Pancreas (tissue), 10 donors: ENCODE measurements around the gene RPL39. TPM values are rescaled to one million over a fixed set of nuclear protein-coding genes. Genes with fewer than 3 reads are reported as not detected.

Source experiments
- ATAC-seq, 4 donors: fragments of 200-7000 bp; cut with Tn5 transposase; one replicate each; pipeline versions ENCODE4 v1.8.0 to v1.9.1; 2020; ENCODE audit warnings: mild to moderate bottlenecking in 4 of 4, moderate library complexity in 4 of 4
- DNase-seq, 6 donors: peaks; one replicate each; pipeline ENCODE4 v3.0.0-alpha.2; 2020
- FAIRE-seq: peaks from 2 replicates; lab custom pipeline; 2012; peaks lifted over from hg19 to GRCh38; lab: Jason Lieb, UNC
- H3K27ac ChIP-seq, 4 donors: fragments of 200-600 bp; sonication (generic); 1 replicate in 3 of 4; 2 replicates in 1 of 4; pipeline versions ENCODE4 v1.5.0 to v1.8.0; 2020
- H3K27me3 ChIP-seq, 4 donors: fragments of 200-600 bp; one replicate each; pipeline ENCODE4 v1.8.0; 2021
- H3K36me3 ChIP-seq, 3 donors: fragments of 200-600 bp; sonication (generic) in 1 of 3; one replicate each; pipeline versions ENCODE4 v1.5.0 to v1.8.0; 2020 to 2021
- H3K4me1 ChIP-seq, 3 donors: fragments of 200-600 bp; one replicate each; pipeline ENCODE4 v1.8.0; 2021
- H3K4me3 ChIP-seq, 4 donors: fragments of 200-600 bp; sonication (generic) in 2 of 4; one replicate each; pipeline versions ENCODE4 v1.5.0 to v1.8.0; 2020 to 2021
- H3K9me3 ChIP-seq, 4 donors: fragments of 200-600 bp; one replicate each; pipeline ENCODE4 v1.8.0; 2021
- WGBS, 2 donors: extraction: QIAGEN DNeasy Blood & Tissue Kit; methylation state at CpG; one replicate each; pipeline ENCODE4 v1.1.7; 2013; 5-methylcytosine and 5-hydroxymethylcytosine counted together
- intact Hi-C, 3 donors: fragments of 100-400 bp; cut with DNase I; formaldehyde crosslinking; loops; one replicate each; pipeline versions ENCODE4 v1.11.1 to v1.14.2; 2022
- polyA plus RNA-seq, 2 donors: library from polyadenylated mRNA; stranded (reverse); fragments of 200-250 nt; gene quantifications; one replicate each; pipeline ENCODE4 v1.2.3, GENCODE V29; 2013
- total RNA-seq, 6 donors: library from RNA; stranded (reverse); fragmentation: NEBNext Ultra II Directional in 4 of 6; extraction: Animal tissue kit (Norgen Biotek cat#: 25700) in 4 of 6; gene quantifications; one replicate each; pipeline versions ENCODE4 v1.2.1 to v1.2.4, GENCODE V29; 2021 to 2023
- TF ChIP-seq, protein P1 (sequence below), 4 donors: fragments of 200-600 bp; sonication (generic) in 3 of 4; IDR thresholded peaks; one replicate each; pipeline versions ENCODE4 v1.5.0 to v1.8.0; 2021; ENCODE audit warnings: antibody characterized with exemption in 4 of 4
- donor health status: healthy with polysubstance abuse.
- donor health status: DM: no; HTN: no; CAD: no; lungs with moderate emphysema.
- donor health status: DM: no; HTN: no; CAD: no.
- donor health status: control.
- donor health status: control.
- donor health status: Bipolar disorder and iron deficiency.
- donor health status: DM: yes; HTN: yes; CAD: no.
- donor health status: DM: no; HTN: no; CAD: no.
- donor health status: DM: no; HTN: no; CAD: no.
- donor health status: DM: yes; HTN: yes; CAD: no.

The RPL39 gene
- total and polyA plus RNA-seq, 8 donors = 567 to 3,516 (median 1,012) TPM

DNA sequence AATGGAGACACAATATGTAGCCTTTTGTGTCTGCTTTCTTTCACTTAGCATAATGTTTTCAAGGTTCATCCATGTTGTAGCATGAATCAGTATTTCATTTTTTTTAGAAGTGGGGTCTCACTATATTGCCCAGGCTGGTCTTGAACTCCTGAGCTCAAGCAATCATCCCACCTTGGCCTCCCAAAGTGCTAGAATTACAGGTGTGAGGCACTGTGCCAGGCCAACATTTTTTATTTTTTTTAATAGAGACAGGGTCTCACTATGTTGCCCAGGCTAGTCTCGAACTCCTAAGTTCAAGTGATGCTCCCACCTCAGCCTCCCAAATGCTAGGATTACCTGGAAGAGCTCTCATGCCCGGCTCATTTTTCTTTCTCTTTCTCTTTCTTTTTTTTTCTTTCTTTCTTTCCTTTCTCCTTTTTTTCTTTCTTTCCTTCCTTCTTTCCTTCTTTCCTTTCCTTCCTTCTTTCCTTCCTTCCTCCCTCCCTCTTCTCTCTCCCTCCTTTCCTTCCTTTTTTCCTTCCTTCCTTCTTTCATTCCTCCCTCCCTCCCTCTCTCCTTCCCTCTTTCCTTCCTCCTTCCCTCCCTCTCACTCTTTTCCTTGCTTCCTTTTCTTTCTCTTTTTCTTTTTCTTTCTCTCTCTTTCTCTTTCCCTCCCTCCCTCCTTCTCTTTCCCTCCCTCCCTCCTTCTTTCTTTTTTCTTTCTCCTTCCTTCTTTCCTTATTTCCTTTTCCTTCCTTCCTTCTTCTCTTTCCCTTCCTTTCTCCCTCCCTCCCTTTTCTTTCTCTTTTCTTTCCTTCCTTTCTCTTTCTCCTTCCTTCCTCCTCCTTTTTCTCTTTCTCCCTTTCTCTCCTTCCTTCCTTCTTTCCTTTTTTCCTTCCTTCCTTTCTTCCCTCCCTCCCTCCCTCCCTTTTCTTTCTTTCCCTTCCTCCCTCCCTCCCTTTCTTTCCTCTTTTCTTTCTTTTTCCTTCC is 10.1 kb upstream of the RPL39 start:
- no peak for FAIRE-seq
- intact Hi-C loops = no loop called here

DNA sequence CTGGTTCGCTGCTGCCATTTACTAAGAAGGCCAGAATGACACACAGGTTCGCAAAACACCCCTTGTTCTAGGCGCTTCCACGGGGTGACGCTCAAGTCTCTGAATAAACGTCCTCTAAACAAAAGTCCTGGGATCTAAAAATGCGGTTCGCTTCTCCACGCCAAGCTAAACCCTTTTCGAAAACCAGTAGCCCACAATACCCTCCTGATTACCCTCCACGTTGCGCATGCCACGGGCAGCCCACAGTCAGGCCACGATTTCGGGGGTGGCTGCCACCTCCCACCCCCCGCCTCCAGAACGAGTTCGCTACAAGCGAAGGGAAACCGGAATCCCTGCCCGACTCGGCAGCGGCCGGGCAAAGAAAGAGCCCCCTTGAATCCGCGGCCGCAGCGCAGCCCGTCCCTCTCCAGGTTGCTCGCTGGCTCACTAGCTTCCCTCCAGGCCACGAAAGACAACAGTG is 423 bp downstream of the RPL39 start:
- Histone ChIP-seq H3K36me3 (peaks cover 0 to 12% (median 0%) of the 10 kb centered on the region in 3 donors), H3K27me3 (no peaks in the 10 kb centered on the region), H3K4me3 (peak overlapping the region; percentile 31 to 56 (median 44)), H3K27ac (peak overlapping the region; percentile 84 to 97 (median 92)), H3K9me3 (no peaks in the 10 kb centered on the region), H3K4me1 (peaks cover 0 to 8% (median 0%) of the 10 kb centered on the region in 3 donors)
- FAIRE-seq = no peak
- TF ChIP-seq, protein P1, sequence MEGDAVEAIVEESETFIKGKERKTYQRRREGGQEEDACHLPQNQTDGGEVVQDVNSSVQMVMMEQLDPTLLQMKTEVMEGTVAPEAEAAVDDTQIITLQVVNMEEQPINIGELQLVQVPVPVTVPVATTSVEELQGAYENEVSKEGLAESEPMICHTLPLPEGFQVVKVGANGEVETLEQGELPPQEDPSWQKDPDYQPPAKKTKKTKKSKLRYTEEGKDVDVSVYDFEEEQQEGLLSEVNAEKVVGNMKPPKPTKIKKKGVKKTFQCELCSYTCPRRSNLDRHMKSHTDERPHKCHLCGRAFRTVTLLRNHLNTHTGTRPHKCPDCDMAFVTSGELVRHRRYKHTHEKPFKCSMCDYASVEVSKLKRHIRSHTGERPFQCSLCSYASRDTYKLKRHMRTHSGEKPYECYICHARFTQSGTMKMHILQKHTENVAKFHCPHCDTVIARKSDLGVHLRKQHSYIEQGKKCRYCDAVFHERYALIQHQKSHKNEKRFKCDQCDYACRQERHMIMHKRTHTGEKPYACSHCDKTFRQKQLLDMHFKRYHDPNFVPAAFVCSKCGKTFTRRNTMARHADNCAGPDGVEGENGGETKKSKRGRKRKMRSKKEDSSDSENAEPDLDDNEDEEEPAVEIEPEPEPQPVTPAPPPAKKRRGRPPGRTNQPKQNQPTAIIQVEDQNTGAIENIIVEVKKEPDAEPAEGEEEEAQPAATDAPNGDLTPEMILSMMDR (IDR thresholded peaks at IDR 0.05) = no peak
- WGBS, 2 donors = 0 to 49% methylated on average over 31 of the region's 31 CpGs
- intact Hi-C loops = no loop called here
- peak in 5 of 6 donors; percentile 3 to 59 (median 27) for DNase-seq
- ATAC-seq = peak; percentile 54 to 60 (median 54)

More for the DNA sequence above, 10.1 kb upstream of the RPL39 start:
- no peak for DNase-seq
- Histone ChIP-seq H3K9me3 (no peaks in the 10 kb centered on the region), H3K4me3 (no peak overlapping the region), H3K4me1 (no peaks in the 10 kb centered on the region), H3K36me3 (no peaks in the 10 kb centered on the region), H3K27me3 (no peaks in the 10 kb centered on the region), H3K27ac (no peak overlapping the region)
- TF ChIP-seq, protein P1 (IDR thresholded peaks at IDR 0.05) = no peak
- WGBS, 2 donors = 74 to 92% methylated on average over 2 of the region's 2 CpGs
- ATAC-seq = no peak

DNA sequence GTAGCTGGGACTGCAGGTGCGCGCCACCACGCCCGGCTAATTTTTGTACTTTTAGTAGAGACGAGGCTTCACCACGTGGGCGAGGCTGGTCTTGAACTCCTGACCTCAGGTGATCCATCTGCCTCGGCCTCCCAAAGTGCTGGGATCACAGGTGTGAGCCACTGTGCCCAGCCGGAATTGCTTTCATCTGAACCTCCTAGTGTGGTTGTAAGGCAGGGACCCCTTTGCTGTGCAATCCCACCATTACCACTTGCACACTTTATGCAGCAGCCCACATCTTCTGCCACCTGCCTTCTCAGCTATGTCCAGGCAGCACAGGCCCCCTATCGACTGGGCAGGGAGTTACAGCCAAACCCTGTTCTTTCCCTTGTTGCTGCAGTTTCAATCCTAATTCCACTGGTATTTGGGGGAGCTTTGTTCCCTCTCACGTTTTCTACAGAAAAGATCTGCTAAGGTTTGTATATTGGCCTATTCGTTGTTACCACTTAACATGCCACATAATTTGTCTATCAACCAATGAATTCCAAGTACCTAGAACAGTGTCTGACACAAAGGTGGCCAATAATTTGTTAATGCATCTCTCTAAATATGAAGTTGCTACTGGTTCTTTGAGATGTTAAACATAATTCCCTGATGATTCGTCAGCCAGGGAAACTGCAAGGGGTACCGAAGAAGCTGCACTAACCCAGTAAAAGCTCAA is 6.5 kb downstream of the RPL39 start:
- ATAC-seq (peak in 2 of 4 donors; percentile 62 to 70), FAIRE-seq (no peak), DNase-seq (peak in 3 of 6 donors; percentile 21 to 64 (median 33))
- Histone ChIP-seq H3K9me3 (no peaks in the 10 kb centered on the region), H3K4me3 (no peak overlapping the region), H3K4me1 (peaks cover 0 to 8% (median 0%) of the 10 kb centered on the region in 3 donors), H3K36me3 (peaks cover 0 to 21% (median 0%) of the 10 kb centered on the region in 3 donors), H3K27me3 (no peaks in the 10 kb centered on the region), H3K27ac (no peak overlapping the region)
- 70 to 78% methylated on average over 14 of the region's 14 CpGs for WGBS, 2 donors
- TF ChIP-seq, protein P1 (IDR thresholded peaks at IDR 0.05) = peak in 2 of 4 donors; percentile 16 to 30
- intact Hi-C loops = no loop called here

DNA sequence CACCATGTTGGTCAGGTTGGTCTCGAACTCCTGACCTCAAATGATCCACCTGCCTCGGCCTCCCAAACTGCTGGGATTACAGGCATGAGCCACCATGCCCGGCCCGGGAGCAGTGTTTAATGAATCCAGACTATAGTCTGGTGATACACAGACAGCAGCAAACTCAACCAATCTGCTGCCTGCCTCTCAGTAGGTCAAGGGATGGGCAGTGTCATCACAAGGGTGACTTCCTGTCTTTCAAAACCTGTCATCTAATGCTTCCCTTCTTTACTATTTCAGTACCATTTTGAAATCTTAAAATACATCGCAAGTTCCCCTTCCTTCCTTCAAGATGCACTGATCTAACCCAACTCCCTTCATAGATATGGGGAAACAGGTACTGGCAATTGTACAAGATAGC is 8.4 kb downstream of the RPL39 start:
- no peaks in the 10 kb centered on the region for H3K9me3 ChIP-seq
- intact Hi-C loops = no loop called here
- ATAC-seq = peak in 1 of 4 donors; percentile 32
- peaks cover 0 to 4% (median 0%) of the 10 kb centered on the region in 3 donors for H3K4me1 ChIP-seq
- no peak overlapping the region for H3K27ac ChIP-seq
- no peak overlapping the region for H3K4me3 ChIP-seq
- no peak for FAIRE-seq
- H3K36me3 ChIP-seq = peaks cover 0 to 13% (median 0%) of the 10 kb centered on the region in 3 donors
- no peaks in the 10 kb centered on the region for H3K27me3 ChIP-seq
- WGBS, 2 donors = 77 to 89% methylated on average over 5 of the region's 5 CpGs
- TF ChIP-seq, protein P1 (IDR thresholded peaks at IDR 0.05) = no peak
- DNase-seq = no peak
